Fibroblast of the conjunctiva (primary cell): ENCODE measurements around the gene AAR2.

Experiments
- DNase-seq: peaks from one replicate; pipeline ENCODE4 v3.0.0-alpha.2; 2010; ENCODE audit warnings: low read depth

Gene AAR2

GRCh38 chr20:36279776-36280175, 43.5 kb downstream of the AAR2 start:
- no peak for DNase-seq

GRCh38 chr20:36281785-36282380, 45.6 kb downstream of the AAR2 start:
- no peak for DNase-seq

DNA sequence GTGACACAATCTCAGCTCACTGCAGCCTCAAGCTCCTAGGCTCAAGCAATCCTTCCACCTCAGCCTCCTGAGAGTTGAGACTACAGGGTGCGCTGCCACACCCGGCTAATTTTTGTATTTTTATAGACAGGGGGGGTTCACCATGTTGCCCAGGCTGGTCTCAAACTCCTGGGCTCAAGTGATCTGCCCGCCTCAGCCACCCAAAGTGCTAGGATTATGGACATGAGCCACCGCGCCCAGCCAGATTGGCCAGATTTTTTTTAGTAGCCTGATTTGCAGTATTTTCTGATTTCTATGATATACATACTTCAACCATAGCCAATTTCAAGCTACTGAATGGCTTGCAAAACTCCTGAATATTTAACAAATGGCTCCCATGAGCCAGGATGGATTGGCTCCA, 48.5 kb downstream of the AAR2 start:
- DNase-seq, result no peak

- no peak for DNase-seq
These were observed 49.6 kb downstream of the AAR2 start for GRCh38 chr20:36285746-36286447.

GRCh38 chr20:36297656-36298055, 61.4 kb downstream of the AAR2 start:
- no peak for DNase-seq

DNA sequence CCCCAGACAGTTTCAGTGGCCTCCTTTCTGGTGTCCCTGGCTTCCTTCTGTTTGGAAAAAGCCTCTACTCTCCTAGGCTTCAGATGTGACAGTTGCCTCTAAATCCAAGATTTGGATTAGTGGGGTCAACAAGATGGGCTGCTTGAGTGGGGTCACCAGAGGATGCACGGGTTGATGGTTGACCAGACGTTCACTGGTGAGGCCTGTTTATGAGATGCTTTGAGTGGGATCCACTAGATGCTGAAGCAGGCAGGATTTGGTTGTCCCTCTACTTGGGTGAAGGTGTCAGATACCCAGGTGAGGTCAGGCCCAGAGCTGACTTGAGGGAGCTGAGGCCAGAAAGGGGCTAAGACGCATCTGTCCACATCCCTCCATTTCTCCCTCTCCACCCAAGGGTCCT, 61.8 kb downstream of the AAR2 start:
- no peak for DNase-seq

DNA sequence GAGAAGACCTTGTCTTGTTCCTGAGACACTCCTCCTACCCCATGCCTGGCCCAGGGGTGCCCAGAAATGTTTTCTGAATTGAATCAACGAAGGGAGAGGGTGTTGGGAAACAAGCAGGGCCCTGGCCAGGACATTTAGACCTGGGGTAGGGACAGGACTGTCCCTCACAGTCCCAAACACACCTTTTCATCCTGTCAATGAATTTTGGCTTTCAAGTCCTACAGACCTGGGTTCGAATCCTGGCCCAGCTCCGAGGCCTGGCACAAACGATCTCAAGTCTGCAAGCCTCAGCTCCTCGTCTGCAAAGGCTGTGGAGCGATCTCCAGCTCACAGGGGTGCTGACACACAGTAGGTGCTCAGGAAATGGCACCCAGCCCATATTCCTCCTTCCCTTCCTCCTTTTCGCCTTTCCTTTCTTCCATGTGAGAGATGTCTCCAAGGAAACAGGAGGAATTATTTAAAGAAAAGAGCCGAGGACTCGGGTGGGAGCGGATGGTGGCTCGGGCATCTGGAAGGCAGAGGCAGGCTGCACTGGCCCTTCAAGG, 62.6 kb downstream of the AAR2 start:
- DNase-seq, result no peak

- DNase-seq, result no peak
These were observed 63.2 kb downstream of the AAR2 start for GRCh38 chr20:36299459-36299858.

DNA sequence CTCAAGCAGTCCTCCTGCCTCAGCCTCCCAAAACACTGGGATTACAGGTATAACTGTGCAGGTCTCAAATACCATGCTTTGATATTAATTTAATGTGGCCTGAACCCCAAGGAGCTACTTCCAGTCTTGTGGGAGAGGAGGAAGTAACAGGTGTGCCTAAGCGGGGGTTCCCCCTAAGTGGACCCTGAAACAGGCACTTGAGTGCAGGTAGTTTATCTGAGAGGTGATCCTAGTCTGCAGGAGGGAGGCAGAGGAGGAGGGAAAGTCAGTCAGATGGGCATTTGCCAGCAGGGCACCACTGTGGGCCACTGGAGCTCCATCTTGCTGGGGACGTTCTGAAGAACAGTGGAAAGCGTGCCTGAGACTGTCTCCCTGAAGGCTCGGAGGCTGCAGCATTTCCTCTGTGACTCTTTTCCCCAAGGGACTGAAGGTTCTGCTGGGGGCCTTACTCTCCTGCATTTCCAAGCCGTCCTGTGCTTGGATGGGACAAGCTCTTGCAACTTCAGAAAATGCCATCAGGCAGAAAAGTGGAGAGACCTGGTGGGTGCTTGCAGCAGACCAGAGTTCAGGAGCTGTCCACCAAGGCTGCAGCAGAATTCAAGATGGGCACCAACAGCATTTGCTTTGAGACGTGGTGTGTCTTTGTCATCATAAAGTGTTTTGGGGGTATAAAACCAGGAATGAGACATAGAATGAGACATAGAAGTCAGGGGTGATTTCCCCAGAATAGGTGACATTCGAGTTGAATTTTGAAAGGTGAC, 65.3 kb downstream of the AAR2 start:
- no peak for DNase-seq

DNA sequence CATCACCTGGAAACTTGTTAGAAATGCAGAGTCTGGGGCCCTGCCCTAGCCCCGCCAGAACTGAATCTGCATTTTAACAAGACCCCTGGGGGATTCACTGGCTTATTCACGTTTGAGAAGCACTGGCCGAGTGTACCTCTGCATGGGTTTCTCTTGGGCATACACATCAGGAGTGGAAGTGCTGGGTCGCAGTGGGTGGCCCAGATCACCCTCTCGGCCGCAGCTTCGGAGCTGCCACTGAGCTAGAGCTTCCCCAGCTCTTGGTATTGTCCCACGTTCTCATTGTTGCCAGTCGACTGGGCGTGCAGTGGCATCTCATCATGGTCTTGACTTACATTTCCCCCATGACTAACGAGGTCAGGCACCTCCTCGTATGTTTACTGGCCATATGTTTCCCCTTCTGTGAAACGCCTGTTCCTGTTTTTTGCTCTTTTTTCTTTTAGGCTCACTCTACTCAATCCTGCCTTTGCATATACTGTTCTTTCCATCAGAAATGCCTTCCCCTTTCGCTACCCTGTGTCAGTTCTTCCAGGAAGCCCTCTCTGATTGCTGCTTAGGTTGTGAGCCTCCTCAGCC, 66.8 kb downstream of the AAR2 start:
- no peak for DNase-seq

DNA sequence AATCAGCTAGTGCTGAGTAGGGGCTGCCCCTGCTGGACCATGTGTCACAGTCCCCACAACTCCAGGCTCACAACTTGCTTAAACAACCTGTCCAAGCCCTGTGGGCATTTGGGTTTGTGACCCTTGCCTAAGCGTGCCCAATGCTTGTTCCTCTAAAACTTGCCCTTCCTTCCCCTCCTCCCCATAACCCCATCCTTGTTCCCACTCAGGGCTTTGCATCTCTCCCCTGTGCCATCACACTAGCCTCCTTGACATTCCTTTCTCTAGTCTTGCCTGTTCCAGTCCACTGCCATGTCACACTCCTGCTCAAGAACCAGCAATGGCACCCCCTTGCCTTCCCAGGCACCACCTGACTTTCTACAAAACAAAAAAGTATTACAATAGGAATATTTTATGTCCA, 67.6 kb downstream of the AAR2 start:
- no peak for DNase-seq

DNA sequence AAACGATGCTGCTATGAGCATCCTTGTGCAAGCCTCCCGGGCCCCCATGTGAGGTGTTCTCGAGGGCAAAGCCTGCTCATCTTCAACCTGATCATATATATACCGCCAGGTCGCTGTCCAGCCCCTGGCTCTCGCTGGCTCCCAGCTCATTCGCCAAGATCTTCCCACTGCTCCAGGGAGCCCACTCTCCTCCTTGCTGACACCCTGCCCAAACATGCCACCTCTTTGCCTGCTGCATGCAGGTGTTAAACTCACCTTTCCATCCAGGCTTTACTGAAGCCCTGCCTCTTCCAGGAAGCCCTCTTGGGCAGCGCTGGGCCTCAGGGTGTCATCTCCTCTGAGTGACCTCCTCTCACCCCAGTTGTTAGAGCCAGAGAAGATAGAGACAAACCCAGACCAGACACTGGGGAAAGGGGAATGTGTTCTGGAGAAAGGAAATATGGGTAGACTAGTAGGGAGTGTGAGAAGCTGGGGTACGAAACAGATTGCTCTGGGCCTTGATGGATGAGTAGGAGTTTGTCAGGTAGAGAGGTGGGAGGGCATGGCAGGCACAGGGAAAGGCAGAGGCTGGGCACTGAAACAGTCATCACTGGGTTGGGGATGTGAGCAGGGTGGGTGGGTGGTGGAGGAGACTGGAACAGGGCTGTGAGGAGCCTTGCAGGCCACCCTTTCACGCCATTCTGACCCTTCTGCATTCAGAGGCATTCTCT, 68.7 kb downstream of the AAR2 start:
- DNase-seq, result no peak

- no peak for DNase-seq
These were observed 69.6 kb downstream of the AAR2 start, which contains the start of gene DLGAP4 for GRCh38 chr20:36305602-36306551. Gene DLGAP4 (plus strand): TSS chr20:36306339. CDS start chr20:36431718, 125,379 bp downstream.
